IgD-negative memory B cell (primary cell): Measurements from ENCODE around the gene KAT6B. TPM values are rescaled to one million over a fixed set of nuclear protein-coding genes. Genes with fewer than 3 reads are reported as not detected.
A peak's percentile ranks its signal among the peaks of the same experiment; 100 is the strongest.
"Not testable (repeated sequence)": the region's sequence is repeated elsewhere in the genome, so short reads cannot be mapped to it uniquely, and the experiment has no call there.

Source experiments
- H3K27ac Mint-ChIP-seq, 3 donors: one replicate each; pipeline ENCODE4 v1.8.0; 2020 to 2022; ENCODE audit warnings: mild to moderate bottlenecking in 3 of 3, mixed read lengths in 3 of 3, moderate library complexity in 1 of 3
- H3K27me3 Mint-ChIP-seq: one replicate; pipeline ENCODE4 v1.8.0; 2021; ENCODE audit warnings: mixed read lengths
- H3K36me3 Mint-ChIP-seq: one replicate; pipeline ENCODE4 v1.8.0; 2020; ENCODE audit warnings: mild to moderate bottlenecking, mixed read lengths
- H3K4me1 Mint-ChIP-seq, 3 donors: one replicate each; pipeline ENCODE4 v1.8.0; 2020 to 2022; ENCODE audit warnings: mixed read lengths in 3 of 3, mild to moderate bottlenecking in 1 of 3
- H3K4me3 Mint-ChIP-seq, 4 donors: one replicate each; pipeline ENCODE4 v1.8.0; 2020 to 2022; ENCODE audit warnings: mild to moderate bottlenecking in 4 of 4, mixed read lengths in 4 of 4, moderate library complexity in 3 of 4
- H3K9me3 Mint-ChIP-seq, 3 donors: one replicate each; pipeline ENCODE4 v1.8.0; 2020 to 2021; ENCODE audit warnings: mixed read lengths in 3 of 3, mild to moderate bottlenecking in 1 of 3
- polyA plus RNA-seq: library from polyadenylated mRNA; unstranded; fragments of 300-500 nt; fragmentation: Illumina TruSeq; gene quantifications from one replicate; pipeline ENCODE4 v1.2.3, GENCODE V29; 2021

The KAT6B gene
- polyA plus RNA-seq = 27.1 TPM

- H3K27me3 Mint-ChIP-seq = no peaks in the 10 kb centered on the region
- H3K27ac Mint-ChIP-seq = peak within 1 kb of the TSS; percentile 92 to 99 (median 96)
- peaks cover 1% of the 10 kb centered on the region for H3K36me3 Mint-ChIP-seq
- peak within 1 kb of the TSS; percentile 89 to 98 (median 95) for H3K4me3 Mint-ChIP-seq
- no peaks in the 10 kb centered on the region for H3K9me3 Mint-ChIP-seq
- H3K4me1 Mint-ChIP-seq = peaks cover 19 to 26% (median 26%) of the 10 kb centered on the region in 3 donors
These were observed at the start of gene KAT6B for GRCh38 chr10:74826142-74827044. Gene KAT6B, plus strand, starts transcription at chr10:74826600. Its CDS starts 16,258 bp downstream, at chr10:74842858.

GRCh38 chr10:74778436-74779094, 47.8 kb upstream of the KAT6B start:
- Mint-ChIP-seq H3K27me3 (peaks cover 2% of the 10 kb centered on the region), H3K9me3 (peaks cover 5 to 15% (median 8%) of the 10 kb centered on the region in 3 donors), H3K4me3 (no peak overlapping the region), H3K36me3 (peaks cover 4% of the 10 kb centered on the region), H3K27ac (no peak overlapping the region), H3K4me1 (no peaks in the 10 kb centered on the region)

GRCh38 chr10:74781870-74782269, 44.5 kb upstream of the KAT6B start:
- not testable (repeated sequence) for H3K27me3 Mint-ChIP-seq, H3K4me3 Mint-ChIP-seq, H3K27ac Mint-ChIP-seq, H3K36me3 Mint-ChIP-seq, H3K9me3 Mint-ChIP-seq, H3K4me1 Mint-ChIP-seq

GRCh38 chr10:74784462-74784861, 41.9 kb upstream of the KAT6B start:
- Mint-ChIP-seq H3K9me3 (peaks cover 0 to 3% (median 0%) of the 10 kb centered on the region in 3 donors), H3K27me3 (no peaks in the 10 kb centered on the region), H3K27ac (peak overlapping the region in 1 of 3 donors; percentile 63), H3K4me3 (no peak overlapping the region), H3K36me3 (no peaks in the 10 kb centered on the region), H3K4me1 (peaks cover 0 to 2% (median 0%) of the 10 kb centered on the region in 3 donors)

- Mint-ChIP-seq H3K4me3 (no peak overlapping the region), H3K9me3 (peaks cover 0 to 3% (median 0%) of the 10 kb centered on the region in 3 donors), H3K27ac (no peak overlapping the region), H3K36me3 (no peaks in the 10 kb centered on the region), H3K4me1 (peaks cover 0 to 2% (median 0%) of the 10 kb centered on the region in 3 donors), H3K27me3 (no peaks in the 10 kb centered on the region)
These were observed 40.3 kb upstream of the KAT6B start for GRCh38 chr10:74786126-74786525.

- H3K36me3 Mint-ChIP-seq = no peaks in the 10 kb centered on the region
- no peaks in the 10 kb centered on the region for H3K27me3 Mint-ChIP-seq
- peaks cover 0 to 2% (median 0%) of the 10 kb centered on the region in 3 donors for H3K4me1 Mint-ChIP-seq
- H3K4me3 Mint-ChIP-seq = no peak overlapping the region
- no peak overlapping the region for H3K27ac Mint-ChIP-seq
- H3K9me3 Mint-ChIP-seq = peaks cover 0 to 3% (median 0%) of the 10 kb centered on the region in 3 donors
These were observed 38.9 kb upstream of the KAT6B start for GRCh38 chr10:74787457-74787856.

GRCh38 chr10:74791979-74792378, 34.4 kb upstream of the KAT6B start:
- not testable (repeated sequence) for H3K27ac Mint-ChIP-seq, H3K27me3 Mint-ChIP-seq, H3K9me3 Mint-ChIP-seq, H3K4me1 Mint-ChIP-seq, H3K4me3 Mint-ChIP-seq, H3K36me3 Mint-ChIP-seq

- H3K4me1 Mint-ChIP-seq = peaks cover 10 to 14% (median 13%) of the 10 kb centered on the region in 3 donors
- H3K27ac Mint-ChIP-seq = no peak overlapping the region
- H3K36me3 Mint-ChIP-seq = no peaks in the 10 kb centered on the region
- H3K27me3 Mint-ChIP-seq = peaks cover 15% of the 10 kb centered on the region
- H3K9me3 Mint-ChIP-seq = no peaks in the 10 kb centered on the region
- H3K4me3 Mint-ChIP-seq = no peak overlapping the region
These were observed 33.7 kb upstream of the KAT6B start for GRCh38 chr10:74792726-74793125.

- not testable (repeated sequence) for H3K27ac Mint-ChIP-seq, H3K9me3 Mint-ChIP-seq, H3K4me3 Mint-ChIP-seq, H3K36me3 Mint-ChIP-seq
- H3K27me3 Mint-ChIP-seq = peaks cover 15% of the 10 kb centered on the region
- H3K4me1 Mint-ChIP-seq = peaks cover 10 to 14% (median 13%) of the 10 kb centered on the region in 3 donors
These were observed 33.2 kb upstream of the KAT6B start for GRCh38 chr10:74793240-74793639.

GRCh38 chr10:74794531-74794930, 31.9 kb upstream of the KAT6B start:
- H3K4me3 Mint-ChIP-seq = no peak overlapping the region
- no peak overlapping the region for H3K27ac Mint-ChIP-seq
- peaks cover 10 to 14% (median 13%) of the 10 kb centered on the region in 3 donors for H3K4me1 Mint-ChIP-seq
- H3K9me3 Mint-ChIP-seq = no peaks in the 10 kb centered on the region
- H3K27me3 Mint-ChIP-seq = peaks cover 15% of the 10 kb centered on the region
- H3K36me3 Mint-ChIP-seq = no peaks in the 10 kb centered on the region

GRCh38 chr10:74797550-74797949, 28.9 kb upstream of the KAT6B start:
- Mint-ChIP-seq H3K9me3 (no peaks in the 10 kb centered on the region), H3K27ac (no peak overlapping the region), H3K27me3 (peaks cover 15% of the 10 kb centered on the region), H3K4me1 (peaks cover 10 to 14% (median 13%) of the 10 kb centered on the region in 3 donors), H3K4me3 (peak overlapping the region in 1 of 4 donors; percentile 69), H3K36me3 (no peaks in the 10 kb centered on the region)

- Mint-ChIP-seq H3K27ac (no peak overlapping the region), H3K9me3 (no peaks in the 10 kb centered on the region), H3K4me1 (peaks cover 8 to 14% (median 13%) of the 10 kb centered on the region in 3 donors), H3K27me3 (peaks cover 15% of the 10 kb centered on the region), H3K4me3 (no peak overlapping the region), H3K36me3 (no peaks in the 10 kb centered on the region)
These were observed 26.6 kb upstream of the KAT6B start for GRCh38 chr10:74799721-74800221.

- peaks cover 9% of the 10 kb centered on the region for H3K27me3 Mint-ChIP-seq
These were observed 25.0 kb upstream of the KAT6B start for GRCh38 chr10:74801447-74801846.

GRCh38 chr10:74808501-74808900, 17.9 kb upstream of the KAT6B start:
- H3K27me3 Mint-ChIP-seq = no peaks in the 10 kb centered on the region
- no peaks in the 10 kb centered on the region for H3K9me3 Mint-ChIP-seq
- H3K4me3 Mint-ChIP-seq = no peak overlapping the region
- no peaks in the 10 kb centered on the region for H3K4me1 Mint-ChIP-seq
- no peak overlapping the region for H3K27ac Mint-ChIP-seq
- H3K36me3 Mint-ChIP-seq = no peaks in the 10 kb centered on the region

More at GRCh38 chr10:74801447-74801846, 25.0 kb upstream of the KAT6B start:
- no peaks in the 10 kb centered on the region for H3K36me3 Mint-ChIP-seq
- H3K4me3 Mint-ChIP-seq = no peak overlapping the region
- H3K4me1 Mint-ChIP-seq = peaks cover 4 to 8% (median 8%) of the 10 kb centered on the region in 3 donors
- H3K27ac Mint-ChIP-seq = peak overlapping the region in 1 of 3 donors; percentile 75
- H3K9me3 Mint-ChIP-seq = no peaks in the 10 kb centered on the region

GRCh38 chr10:74810087-74810486, 16.3 kb upstream of the KAT6B start:
- Mint-ChIP-seq H3K9me3 (no peaks in the 10 kb centered on the region), H3K27ac (no peak overlapping the region), H3K36me3 (no peaks in the 10 kb centered on the region), H3K4me3 (no peak overlapping the region), H3K4me1 (no peaks in the 10 kb centered on the region), H3K27me3 (no peaks in the 10 kb centered on the region)
